Head of caudate nucleus (tissue), 42 donors: ENCODE results near the gene CCR5AS.
"Not testable (repeated sequence)": the region's sequence is repeated elsewhere in the genome, so short reads cannot be mapped to it uniquely, and the experiment has no call there.

ENCODE experiments used
- DNase-seq, 42 donors: peaks; one replicate each; pipeline versions ENCODE4 v3.0.0 to v3.0.0-alpha.2; 2020 to 2021; ENCODE audit warnings: mixed read lengths in 7 of 42
- intact Hi-C: fragments of 100-400 bp; cut with DNase I; formaldehyde crosslinking; loops from one replicate; pipeline ENCODE4 v1.15.0; 2022

CCR5AS gene

DNA sequence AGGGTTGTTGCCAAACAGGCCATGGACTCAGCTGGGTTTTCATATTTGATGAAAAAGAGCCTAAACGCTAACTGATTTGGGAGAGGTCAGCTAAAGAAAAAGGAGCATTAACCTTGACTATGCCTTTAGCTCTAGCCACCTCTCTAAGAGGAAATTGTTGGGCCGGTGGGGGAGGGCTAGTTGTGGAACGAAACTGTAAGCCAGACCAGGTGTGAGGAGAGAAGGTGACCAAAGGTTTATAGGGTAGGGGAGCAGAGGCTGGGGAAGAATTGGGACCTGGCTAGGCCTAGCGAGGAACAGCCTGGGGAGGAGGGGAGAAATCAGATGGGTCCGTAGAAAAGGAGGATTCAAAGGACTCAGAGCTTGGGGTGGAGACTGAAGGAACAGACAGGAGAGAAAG lies 15.3 kb downstream of the CCR5AS start:
- peak in 1 of 42 donors; percentile 10 for DNase-seq
- intact Hi-C loops: not testable (repeated sequence)

- DNase-seq: peak in 1 of 42 donors; percentile 26
- intact Hi-C loops: no loop called here
Measured at GRCh38 chr3:46389306-46389705, 17.6 kb downstream of the CCR5AS start.

- DNase-seq, intact Hi-C loops: not testable (repeated sequence)
Measured at GRCh38 chr3:46388847-46389246, 18.0 kb downstream of the CCR5AS start.

- intact Hi-C loops: no loop called here
- DNase-seq: peak in 2 of 42 donors; percentile 32 to 44
Measured at GRCh38 chr3:46386205-46386604, 20.7 kb downstream of the CCR5AS start.

DNA sequence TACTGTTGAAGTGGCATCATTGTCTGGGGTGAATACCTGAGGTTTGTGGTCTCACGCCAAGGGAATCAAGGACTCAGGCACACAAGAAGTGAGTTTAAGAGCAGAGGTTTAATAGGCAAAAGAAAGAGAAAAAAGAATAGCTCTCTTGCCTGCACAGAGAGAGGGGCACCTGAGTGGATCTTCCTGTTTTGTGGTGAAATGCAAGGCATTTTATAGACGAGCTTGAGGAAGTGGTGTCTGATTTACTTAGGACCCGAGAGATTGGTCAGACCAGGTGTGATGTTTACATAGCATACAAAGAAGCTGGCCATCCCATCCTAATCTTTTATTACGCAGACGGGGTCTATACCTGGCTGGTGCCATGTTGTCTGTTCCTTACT lies 22.9 kb downstream of the CCR5AS start:
- no peak for DNase-seq
- intact Hi-C loops: no loop called here

DNA sequence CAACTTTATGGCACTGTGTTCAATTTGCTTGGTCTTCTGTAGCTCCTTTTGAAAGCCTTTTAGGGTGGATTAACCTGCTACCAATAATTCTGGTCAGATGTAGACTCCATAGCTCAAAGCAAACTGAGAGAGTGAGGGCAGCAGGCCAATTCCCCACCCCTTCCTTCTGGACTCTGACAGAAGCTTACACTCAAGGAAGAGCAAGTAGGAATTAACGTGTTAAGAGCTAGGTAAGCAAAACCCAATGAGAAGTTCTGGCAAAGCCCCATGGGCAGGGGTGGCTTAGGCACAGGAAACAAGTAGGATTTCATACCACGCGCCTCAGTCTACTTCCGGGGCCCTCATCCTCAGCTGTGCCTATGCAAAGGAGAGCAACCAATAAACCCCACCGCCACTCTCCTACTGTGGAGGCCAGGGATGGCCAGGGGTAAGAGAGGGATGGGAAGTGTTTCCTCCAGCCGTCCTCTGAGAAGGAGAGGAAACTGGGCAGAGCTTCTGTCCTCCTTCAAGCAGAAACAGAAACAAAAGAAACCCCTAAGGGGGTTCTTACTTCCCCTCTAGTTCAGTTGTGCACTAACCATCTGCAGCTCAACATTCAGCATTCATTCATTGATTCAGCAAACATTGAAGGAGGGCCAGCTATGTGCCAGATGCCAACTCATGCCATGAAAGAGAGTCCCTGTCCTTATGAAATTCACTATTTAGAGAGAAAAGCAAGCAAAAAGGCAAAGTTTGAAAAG lies 23.5 kb downstream of the CCR5AS start:
- intact Hi-C loops: no loop called here
- no peak for DNase-seq

DNA sequence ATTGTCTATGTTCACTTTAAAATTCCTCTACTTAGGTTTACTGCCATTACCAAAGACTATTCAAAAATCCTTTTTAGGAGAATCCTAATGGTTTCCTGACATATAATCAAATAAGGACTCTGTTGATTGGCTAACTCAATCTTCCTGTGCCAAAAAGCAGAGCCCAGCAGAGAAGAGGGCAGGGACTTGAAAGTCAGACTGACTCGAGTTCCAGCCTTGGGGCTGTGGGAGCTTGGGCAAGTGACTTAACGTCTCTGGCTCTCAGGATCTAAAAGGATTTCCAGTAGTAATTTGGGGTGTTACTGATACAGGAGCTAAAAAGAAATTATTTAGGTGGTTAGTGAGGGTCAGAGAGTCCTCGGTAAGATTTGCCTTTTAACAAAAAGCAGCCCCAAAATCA lies 25.2 kb downstream of the CCR5AS start:
- no peak for DNase-seq
- intact Hi-C loops: no loop called here

- no peak for DNase-seq
- intact Hi-C loops: no loop called here
Measured at GRCh38 chr3:46380471-46381221, 26.2 kb downstream of the CCR5AS start.

- peak; percentile 44 to 85 (median 72) for DNase-seq
- intact Hi-C loops: no loop called here
Measured at GRCh38 chr3:46378426-46378942, 28.4 kb downstream of the CCR5AS start.

- intact Hi-C loops: no loop called here
- no peak for DNase-seq
Measured at GRCh38 chr3:46375814-46376213, 31.1 kb downstream of the CCR5AS start.

DNA sequence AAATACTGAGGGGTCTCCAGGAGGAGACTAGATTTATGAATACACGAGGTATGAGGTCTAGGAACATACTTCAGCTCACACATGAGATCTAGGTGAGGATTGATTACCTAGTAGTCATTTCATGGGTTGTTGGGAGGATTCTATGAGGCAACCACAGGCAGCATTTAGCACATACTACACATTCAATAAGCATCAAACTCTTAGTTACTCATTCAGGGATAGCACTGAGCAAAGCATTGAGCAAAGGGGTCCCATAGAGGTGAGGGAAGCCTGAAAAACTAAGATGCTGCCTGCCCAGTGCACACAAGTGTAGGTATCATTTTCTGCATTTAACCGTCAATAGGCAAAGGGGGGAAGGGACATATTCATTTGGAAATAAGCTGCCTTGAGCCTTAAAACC lies 31.6 kb downstream of the CCR5AS start:
- DNase-seq: no peak
- intact Hi-C loops: no loop called here

- intact Hi-C loops: no loop called here
- DNase-seq: no peak
Measured at GRCh38 chr3:46374755-46375154, 32.1 kb downstream of the CCR5AS start.

- intact Hi-C loops: no loop called here
Measured at GRCh38 chr3:46372492-46373359, 34.1 kb downstream of the CCR5AS start.

DNA sequence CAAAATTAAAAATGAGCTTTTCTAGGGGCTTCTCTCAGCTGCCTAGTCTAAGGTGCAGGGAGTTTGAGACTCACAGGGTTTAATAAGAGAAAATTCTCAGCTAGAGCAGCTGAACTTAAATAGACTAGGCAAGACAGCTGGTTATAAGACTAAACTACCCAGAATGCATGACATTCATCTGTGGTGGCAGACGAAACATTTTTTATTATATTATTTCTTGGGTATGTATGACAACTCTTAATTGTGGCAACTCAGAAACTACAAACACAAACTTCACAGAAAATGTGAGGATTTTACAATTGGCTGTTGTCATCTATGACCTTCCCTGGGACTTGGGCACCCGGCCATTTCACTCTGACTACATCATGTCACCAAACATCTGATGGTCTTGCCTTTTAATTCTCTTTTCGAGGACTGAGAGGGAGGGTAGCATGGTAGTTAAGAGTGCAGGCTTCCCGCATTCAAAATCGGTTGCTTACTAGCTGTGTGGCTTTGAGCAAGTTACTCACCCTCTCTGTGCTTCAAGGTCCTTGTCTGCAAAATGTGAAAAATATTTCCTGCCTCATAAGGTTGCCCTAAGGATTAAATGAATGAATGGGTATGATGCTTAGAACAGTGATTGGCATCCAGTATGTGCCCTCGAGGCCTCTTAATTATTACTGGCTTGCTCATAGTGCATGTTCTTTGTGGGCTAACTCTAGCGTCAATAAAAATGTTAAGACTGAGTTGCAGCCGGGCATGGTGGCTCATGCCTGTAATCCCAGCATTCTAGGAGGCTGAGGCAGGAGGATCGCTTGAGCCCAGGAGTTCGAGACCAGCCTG lies 35.1 kb downstream of the CCR5AS start:
- DNase-seq: no peak
- intact Hi-C loops: no loop called here

More at GRCh38 chr3:46372492-46373359, 34.1 kb downstream of the CCR5AS start:
- DNase-seq: no peak

GRCh38 chr3:46370839-46371518 lies 35.9 kb downstream of the CCR5AS start, which contains the start of gene CCR5:
CCR5 (plus strand) TSS chr3:46370946; CDS start chr3:46372903, 1,957 bp downstream.
- intact Hi-C loops: no loop called here
- no peak for DNase-seq

GRCh38 chr3:46369675-46370132 lies 37.2 kb downstream of the CCR5AS start:
- no peak for DNase-seq
- intact Hi-C loops: no loop called here

- intact Hi-C loops: no loop called here
- no peak for DNase-seq
Measured at GRCh38 chr3:46369151-46369550, 37.7 kb downstream of the CCR5AS start.

DNA sequence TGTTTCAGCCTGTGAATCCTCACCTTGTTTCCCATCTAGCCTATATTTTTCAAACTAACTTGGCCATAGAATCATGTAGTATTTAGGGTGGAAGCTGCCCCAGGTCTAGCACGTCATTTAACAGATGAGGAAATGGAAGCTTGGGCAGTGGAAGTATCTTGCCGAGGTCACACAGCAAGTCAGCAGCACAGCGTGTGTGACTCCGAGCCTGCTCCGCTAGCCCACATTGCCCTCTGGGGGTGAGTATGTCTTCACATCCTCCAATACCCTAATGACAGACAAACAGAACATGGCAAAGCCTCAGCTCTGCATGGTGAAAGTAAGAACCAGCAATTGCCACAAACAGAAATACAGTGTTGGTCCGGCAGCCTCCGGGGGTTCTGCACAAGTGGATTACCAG lies 38.3 kb downstream of the CCR5AS start:
- intact Hi-C loops: no loop called here
- peak in 40 of 42 donors; percentile 14 to 75 (median 46) for DNase-seq
